GM12878 (cell line): ENCODE data around the gene KIAA1328. TPM values are rescaled to one million over a fixed set of nuclear protein-coding genes. Genes with fewer than 3 reads are reported as not detected.
A peak's percentile ranks its signal among the peaks of the same experiment; 100 is the strongest.

Source experiments
- ATAC-seq: fragments of 200-7000 bp; cut with Tn5 transposase; 3 replicates; pipeline ENCODE4 v1.9.1; 2020; ENCODE audit warnings: mild to moderate bottlenecking, moderate library complexity
- BruUV-seq: library from RNA; stranded (reverse); fragments of 400-500 nt; replicated peaks from 2 replicates; lab custom pipeline; 2021; lab: Mats Ljungman, UMichigan
- CTCF ChIA-PET: fragments of 300-600 bp; sonication (Branson Sonifier 250); formaldehyde crosslinking; extraction: SDS; loops from one replicate; lab custom pipeline; 2021; ENCODE audit warnings: inconsistent platforms; lab: Yijun Ruan, JAX
- POLR2A ChIA-PET: fragments of 350-600 bp; formaldehyde crosslinking; extraction: SDS; loops from one replicate; lab custom pipeline; 2021; ENCODE audit warnings: inconsistent platforms; lab: Charles Lee
- RAD21 ChIA-PET: fragments of 300-600 bp; sonication (Branson Sonifier 250); formaldehyde crosslinking; loops from one replicate; lab custom pipeline; 2023; ENCODE audit warnings: antibody characterized with exemption; ENCODE audit not compliant: unreplicated experiment; lab: Charles Lee
- SMC1A ChIA-PET: fragments of 300-600 bp; sonication (Branson Sonifier 250); formaldehyde crosslinking; loops from one replicate; lab custom pipeline; 2023; ENCODE audit not compliant: unreplicated experiment, uncharacterized antibody; lab: Charles Lee
- DNase-seq: peaks from one replicate; pipeline ENCODE4 v3.0.0-alpha.2; 2011; ENCODE audit warnings: low read depth, low spot score
- FAIRE-seq: peaks from 3 replicates; lab custom pipeline; 2011; peaks lifted over from hg19 to GRCh38; lab: Jason Lieb, UNC
- H2AFZ ChIP-seq: 2 replicates; pipeline ENCODE4 v1.6.0; 2011; ENCODE audit warnings: low read depth, low read length, control low read depth; ENCODE audit not compliant: control insufficient read depth
- H3K27ac ChIP-seq: 2 replicates; pipeline ENCODE4 v1.5.1; 2011; ENCODE audit warnings: control low read depth; ENCODE audit not compliant: control insufficient read depth, insufficient read depth
- H3K27me3 ChIP-seq, 2 experiments: replicated peaks in 1 of 2; 2 replicates each; pipeline versions ENCODE4 v1.6.0 to v1.6.1; 2011; ENCODE audit warnings: low read length in 1 of 2; ENCODE audit not compliant: control insufficient read depth in 2 of 2, insufficient read depth in 2 of 2
- H3K36me3 ChIP-seq, 2 experiments: 2 replicates each; pipeline ENCODE4 v1.5.1; 2011; ENCODE audit warnings: low read length in 1 of 2; ENCODE audit not compliant: control insufficient read depth in 2 of 2, insufficient read depth in 2 of 2
- H3K4me1 ChIP-seq: 2 replicates; pipeline ENCODE4 v1.6.1; 2011; ENCODE audit warnings: mild to moderate bottlenecking, low read length, moderate library complexity, mixed read lengths; ENCODE audit not compliant: control insufficient read depth, insufficient read depth
- H3K4me2 ChIP-seq: 2 replicates; pipeline ENCODE4 v1.6.0; 2011; ENCODE audit warnings: control low read depth; ENCODE audit not compliant: control insufficient read depth, insufficient read depth
- H3K4me3 ChIP-seq: fragments of 200-600 bp; sonication (generic); 2 replicates; pipeline ENCODE4 v1.5.1; 2016
- H3K79me2 ChIP-seq: 2 replicates; pipeline ENCODE4 v1.6.0; 2011; ENCODE audit warnings: low read length; ENCODE audit not compliant: control insufficient read depth, insufficient read depth
- H3K9ac ChIP-seq: 2 replicates; pipeline ENCODE4 v1.8.0; 2011; ENCODE audit warnings: low read length, control low read depth, mixed read lengths; ENCODE audit not compliant: control insufficient read depth, insufficient read depth
- H3K9me3 ChIP-seq: replicated peaks from 3 replicates; pipeline ENCODE4 v1.5.1; 2011; ENCODE audit warnings: mild to moderate bottlenecking, low read length; ENCODE audit not compliant: control insufficient read depth, insufficient read depth
- H4K20me1 ChIP-seq: 2 replicates; pipeline ENCODE4 v1.6.0; 2011; ENCODE audit not compliant: control insufficient read depth, insufficient read depth
- EGR1 ChIP-seq, 2 experiments: IDR thresholded peaks; 1 replicate in 1 of 2; 2 replicates in 1 of 2; pipeline ENCODE4 v1.6.1; 2011 to 2012; ENCODE audit warnings: low read depth in 2 of 2, low read length in 2 of 2, borderline replicate concordance in 1 of 2, mild to moderate bottlenecking in 1 of 2, moderate library complexity in 1 of 2
- IKZF1 ChIP-seq: fragments of 450-650 bp; conservative IDR thresholded peaks from 2 replicates; pipeline ENCODE4 v1.6.1; 2017; ENCODE audit warnings: antibody characterized with exemption, mild to moderate bottlenecking
- IKZF2 ChIP-seq, 2 experiments: fragments of 450-650 bp; IDR thresholded peaks; 2 replicates each; pipeline ENCODE4 v1.6.1; 2017; ENCODE audit warnings: mild to moderate bottlenecking in 2 of 2, moderate library complexity in 2 of 2
- JUNB ChIP-seq: IDR thresholded peaks from 2 replicates; pipeline ENCODE4 v1.6.1; 2016; ENCODE audit warnings: antibody characterized with exemption, mild to moderate bottlenecking
- MEF2A ChIP-seq: IDR thresholded peaks from 2 replicates; pipeline ENCODE4 v1.6.1; 2011; ENCODE audit warnings: low read depth, mild to moderate bottlenecking, low read length, moderate library complexity; ENCODE audit not compliant: insufficient read depth
- NBN ChIP-seq: fragments of 450-650 bp; IDR thresholded peaks from 2 replicates; pipeline ENCODE4 v1.6.1; 2016
- POLR2AphosphoS2 ChIP-seq: IDR thresholded peaks from 2 replicates; pipeline ENCODE4 v1.6.1; 2011; ENCODE audit warnings: low read depth, mild to moderate bottlenecking, low read length, improper control_type of control experiment, moderate library complexity
- RB1 ChIP-seq: fragments of 450-650 bp; formaldehyde crosslinking; IDR thresholded peaks from 2 replicates; pipeline ENCODE4 v1.6.1; 2017; ENCODE audit warnings: mild to moderate bottlenecking, borderline replicate concordance
- SPI1 ChIP-seq: IDR thresholded peaks from 2 replicates; pipeline ENCODE4 v1.6.1; 2011; ENCODE audit warnings: low read depth, mild to moderate bottlenecking, low read length, moderate library complexity, borderline replicate concordance; ENCODE audit not compliant: insufficient read depth
- WGBS: methylation state at CpG from one replicate; pipeline ENCODE4 v1.1.6; 2016; ENCODE audit warnings: low lambda C conversion rate; ENCODE audit not compliant: insufficient replicate concordance, insufficient coverage; ENCODE audit errors: missing lambda C conversion rate; 5-methylcytosine and 5-hydroxymethylcytosine counted together
- in situ Hi-C: fragments of 300-500 bp; cut with MboI; formaldehyde crosslinking; loops from 9 replicates; pipeline ENCODE4 v1.14.3; 2018; ENCODE audit warnings: mixed read lengths
- intact Hi-C: fragments of 100-400 bp; cut with micrococcal nuclease; formaldehyde crosslinking; loops from one replicate; pipeline ENCODE4 v1.14.2; 2022; ENCODE audit not compliant: unreplicated experiment
- polyA plus RNA-seq, 11 experiments: library from polyadenylated mRNA; depleted of rRNA in 4 of 11; unstranded in 6 of 11; stranded (reverse) in 5 of 11; fragments of >200 nt; fragmentation: Nextera tagmentation in 4 of 11; fragmentation: Illumina TruSeq in 1 of 11; extraction: Ambion mirVana in 4 of 11; extraction: Trizol in 1 of 11; gene quantifications; 1 replicate in 1 of 11; 2 replicates in 10 of 11; pipeline versions ENCODE4 v1.2.1 to v1.2.3, GENCODE V29; 2011 to 2016; ENCODE audit warnings: inconsistent platforms in 2 of 11, missing spikeins in 2 of 11, low read depth in 1 of 11
- total RNA-seq, 4 experiments: library from RNA; depleted of rRNA in 3 of 4; stranded (reverse); fragments of >200 nt in 3 of 4; fragmentation: Illumina TruSeq in 1 of 4; extraction: Trizol in 1 of 4; gene quantifications; 2 replicates each; pipeline versions ENCODE4 v1.2.1 to v1.2.3, GENCODE V29; 2013 to 2021
- TF ChIP-seq, protein P1 (sequence below): IDR thresholded peaks from 2 replicates; pipeline ENCODE4 v1.6.1; 2012; ENCODE audit warnings: low read length, inconsistent platforms
- TF ChIP-seq, protein P2 (sequence below): fragments of 450-650 bp; IDR thresholded peaks from 2 replicates; pipeline ENCODE4 v1.6.1; 2017; ENCODE audit warnings: low read depth, mild to moderate bottlenecking, moderate library complexity

Gene KIAA1328
- total and polyA plus RNA-seq, 10 of the 15 experiments (the other 5 are each of a cell fraction or from before 2014, with no cell fraction given): 3.1 to 7.1 (median 4.6) TPM

DNA sequence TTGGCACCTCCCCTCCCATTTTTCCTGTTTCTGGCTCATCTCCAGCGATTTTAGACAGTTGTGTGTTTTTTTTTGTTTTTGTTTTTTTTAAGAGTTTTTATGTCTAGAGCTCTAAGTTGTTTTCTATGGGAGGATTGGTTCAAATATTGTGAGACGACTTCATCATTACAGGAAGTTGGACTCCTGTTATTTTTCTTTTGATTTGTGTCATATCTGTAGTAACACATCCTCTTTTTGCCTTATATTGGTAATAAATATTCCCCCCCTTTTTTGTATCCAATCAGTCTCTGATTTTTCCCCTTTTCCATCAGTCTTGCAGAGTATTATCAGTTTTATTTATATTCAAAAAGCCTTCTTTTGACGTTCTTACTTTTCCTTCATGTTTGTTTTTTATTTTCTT lies 89.0 kb downstream of the KIAA1328 start:
- FAIRE-seq: no peak
- no peaks in the 10 kb centered on the region for H4K20me1 ChIP-seq
- H3K27me3 ChIP-seq: no peaks in the 10 kb centered on the region
- H3K4me1 ChIP-seq: no peaks in the 10 kb centered on the region; the same call in 1 of the 2 replicates
- no peaks in the 10 kb centered on the region for H3K36me3 ChIP-seq
- H2AFZ ChIP-seq: no peak overlapping the region
- ChIA-PET CTCF (no interaction called here), POLR2A (no interaction called here), RAD21 (no interaction called here), SMC1A (interaction anchor here (0.6 kb wide), 1 partner anchor 24 kb away, joined by 3 read pairs; no protein-coding TSS in a partner anchor)
- no peak overlapping the region for H3K27ac ChIP-seq
- no peak for DNase-seq
- peak; percentile 35 for ATAC-seq
- no peak overlapping the region for H3K4me2 ChIP-seq
- H3K9ac ChIP-seq: no peak overlapping the region
- 58% methylated on average over 3 of the region's 3 CpGs for WGBS
- no peaks in the 10 kb centered on the region for H3K9me3 ChIP-seq
- intact Hi-C loops: no loop called here
- BruUV-seq: no TSS peak
- H3K79me2 ChIP-seq: no peaks in the 10 kb centered on the region
- TF ChIP-seq IKZF2 (IDR thresholded peaks at IDR 0.05) (0 out of 4 replicates have a peak, but pooled peaks of 1 of the 2 experiments have one; percentile 20), SPI1 (peak; percentile 55; the same call in 1 of the 2 replicates), JUNB (peak; percentile 72), MEF2A (no peak)
- TF ChIP-seq, protein P1, sequence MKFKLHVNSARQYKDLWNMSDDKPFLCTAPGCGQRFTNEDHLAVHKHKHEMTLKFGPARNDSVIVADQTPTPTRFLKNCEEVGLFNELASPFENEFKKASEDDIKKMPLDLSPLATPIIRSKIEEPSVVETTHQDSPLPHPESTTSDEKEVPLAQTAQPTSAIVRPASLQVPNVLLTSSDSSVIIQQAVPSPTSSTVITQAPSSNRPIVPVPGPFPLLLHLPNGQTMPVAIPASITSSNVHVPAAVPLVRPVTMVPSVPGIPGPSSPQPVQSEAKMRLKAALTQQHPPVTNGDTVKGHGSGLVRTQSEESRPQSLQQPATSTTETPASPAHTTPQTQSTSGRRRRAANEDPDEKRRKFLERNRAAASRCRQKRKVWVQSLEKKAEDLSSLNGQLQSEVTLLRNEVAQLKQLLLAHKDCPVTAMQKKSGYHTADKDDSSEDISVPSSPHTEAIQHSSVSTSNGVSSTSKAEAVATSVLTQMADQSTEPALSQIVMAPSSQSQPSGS: 0 out of 2 replicates have a peak, but pooled peaks have one; percentile 22
- in situ Hi-C loops: no loop called here
- no peak overlapping the region for H3K4me3 ChIP-seq

DNA sequence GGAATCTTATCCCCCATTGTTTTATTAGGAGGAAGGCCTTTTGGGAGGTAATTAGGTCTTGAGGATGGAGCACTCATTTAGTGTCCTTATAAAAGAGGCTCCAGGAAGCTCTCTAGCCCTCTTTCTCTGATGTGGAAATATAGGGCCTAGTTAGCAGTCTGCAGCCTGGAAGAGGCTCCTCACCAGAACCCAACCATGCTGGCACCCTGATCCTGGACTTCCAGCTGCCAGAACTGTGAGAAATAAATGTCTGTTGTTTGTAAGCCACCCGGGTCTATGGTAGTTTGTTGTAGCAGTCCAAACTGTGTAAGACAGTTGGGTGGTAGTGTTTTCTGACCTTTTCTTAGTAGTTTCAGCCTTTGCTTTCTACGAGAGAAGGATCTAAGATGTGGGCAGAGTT lies 100.7 kb downstream of the KIAA1328 start:
- ChIA-PET POLR2A (no interaction called here), CTCF (interaction anchor here (0.6 kb wide), 1 partner anchor 1255 kb away, joined by 4 read pairs; no protein-coding TSS in a partner anchor), SMC1A (no interaction called here), RAD21 (no interaction called here)
- Histone ChIP-seq H3K36me3 (no peaks in the 10 kb centered on the region), H4K20me1 (no peaks in the 10 kb centered on the region), H3K9me3 (no peaks in the 10 kb centered on the region), H3K79me2 (no peaks in the 10 kb centered on the region), H3K4me2 (no peak overlapping the region), H3K4me1 (no peaks in the 10 kb centered on the region), H3K27me3 (no peaks in the 10 kb centered on the region), H3K9ac (no peak overlapping the region), H3K4me3 (no peak overlapping the region), H2AFZ (no peak overlapping the region), H3K27ac (no peak overlapping the region)
- intact Hi-C loops (no loop called here), in situ Hi-C loops (loop anchor here (25.0 kb wide), 2 partner anchors 383 to 608 kb away; no protein-coding TSS in a partner anchor)
- no TSS peak for BruUV-seq
- DNase-seq (no peak), FAIRE-seq (no peak), ATAC-seq (no peak)
- 78% methylated on average over 2 of the region's 2 CpGs for WGBS
- TF ChIP-seq IKZF1 (no peak), NBN (no peak), POLR2AphosphoS2 (no peak), EGR1 (IDR thresholded peaks at IDR 0.05; ENCODE audit: borderline replicate concordance in 1 of 2, low read depth in 2 of 2, low read length in 2 of 2) (no peak), SPI1 (no peak), RB1 (no peak)
- TF ChIP-seq, protein P2, sequence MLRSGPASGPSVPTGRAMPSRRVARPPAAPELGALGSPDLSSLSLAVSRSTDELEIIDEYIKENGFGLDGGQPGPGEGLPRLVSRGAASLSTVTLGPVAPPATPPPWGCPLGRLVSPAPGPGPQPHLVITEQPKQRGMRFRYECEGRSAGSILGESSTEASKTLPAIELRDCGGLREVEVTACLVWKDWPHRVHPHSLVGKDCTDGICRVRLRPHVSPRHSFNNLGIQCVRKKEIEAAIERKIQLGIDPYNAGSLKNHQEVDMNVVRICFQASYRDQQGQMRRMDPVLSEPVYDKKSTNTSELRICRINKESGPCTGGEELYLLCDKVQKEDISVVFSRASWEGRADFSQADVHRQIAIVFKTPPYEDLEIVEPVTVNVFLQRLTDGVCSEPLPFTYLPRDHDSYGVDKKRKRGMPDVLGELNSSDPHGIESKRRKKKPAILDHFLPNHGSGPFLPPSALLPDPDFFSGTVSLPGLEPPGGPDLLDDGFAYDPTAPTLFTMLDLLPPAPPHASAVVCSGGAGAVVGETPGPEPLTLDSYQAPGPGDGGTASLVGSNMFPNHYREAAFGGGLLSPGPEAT: no peak
